ENCODE results near the gene TENM4.

DNA sequence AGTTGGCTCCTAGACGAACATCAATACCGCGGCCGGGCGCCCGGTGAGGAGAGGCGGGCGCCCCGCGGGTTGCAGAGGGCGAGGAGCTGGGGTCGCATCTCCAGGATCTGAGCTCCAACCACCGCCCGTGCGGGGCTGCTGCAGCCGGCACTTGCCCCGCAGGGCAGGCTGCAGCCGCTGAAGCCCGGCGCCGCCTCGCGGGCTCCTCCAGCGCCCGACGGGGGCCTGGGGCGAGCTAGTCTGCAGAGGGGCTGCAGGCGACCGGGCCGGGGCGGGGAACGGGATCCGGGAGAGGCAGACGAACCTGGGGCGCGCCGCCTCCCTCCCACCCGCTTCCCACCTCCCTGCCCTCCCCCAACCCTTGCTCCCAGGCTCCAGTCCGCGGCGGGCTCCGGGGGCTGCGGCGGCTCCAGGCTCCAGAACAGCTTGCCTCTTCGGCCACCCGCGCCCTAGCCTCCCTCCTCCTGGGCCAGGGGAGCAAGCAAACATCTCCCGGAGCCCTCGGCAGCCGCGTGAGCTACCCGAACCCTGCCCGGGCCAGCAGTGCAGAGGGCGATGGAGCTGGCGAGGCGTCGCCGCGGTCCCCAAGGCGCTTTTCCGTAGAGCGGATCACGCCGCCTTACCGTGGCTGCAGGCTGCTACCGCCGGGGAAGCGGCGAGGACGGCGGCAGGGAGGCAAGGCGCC is 802 bp downstream of the TENM4 start:
- TF ChIP-seq, protein P1, sequence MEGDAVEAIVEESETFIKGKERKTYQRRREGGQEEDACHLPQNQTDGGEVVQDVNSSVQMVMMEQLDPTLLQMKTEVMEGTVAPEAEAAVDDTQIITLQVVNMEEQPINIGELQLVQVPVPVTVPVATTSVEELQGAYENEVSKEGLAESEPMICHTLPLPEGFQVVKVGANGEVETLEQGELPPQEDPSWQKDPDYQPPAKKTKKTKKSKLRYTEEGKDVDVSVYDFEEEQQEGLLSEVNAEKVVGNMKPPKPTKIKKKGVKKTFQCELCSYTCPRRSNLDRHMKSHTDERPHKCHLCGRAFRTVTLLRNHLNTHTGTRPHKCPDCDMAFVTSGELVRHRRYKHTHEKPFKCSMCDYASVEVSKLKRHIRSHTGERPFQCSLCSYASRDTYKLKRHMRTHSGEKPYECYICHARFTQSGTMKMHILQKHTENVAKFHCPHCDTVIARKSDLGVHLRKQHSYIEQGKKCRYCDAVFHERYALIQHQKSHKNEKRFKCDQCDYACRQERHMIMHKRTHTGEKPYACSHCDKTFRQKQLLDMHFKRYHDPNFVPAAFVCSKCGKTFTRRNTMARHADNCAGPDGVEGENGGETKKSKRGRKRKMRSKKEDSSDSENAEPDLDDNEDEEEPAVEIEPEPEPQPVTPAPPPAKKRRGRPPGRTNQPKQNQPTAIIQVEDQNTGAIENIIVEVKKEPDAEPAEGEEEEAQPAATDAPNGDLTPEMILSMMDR (IDR thresholded peaks at IDR 0.05 in 4 of 5, conservative IDR thresholded peaks at IDR 0.05 in 1 of 5) = no peak
- TF ChIP-seq POLR2A (IDR thresholded peaks at IDR 0.05) = no peak

Data from gastrocnemius medialis (tissue), 4 donors.